SK-N-MC (cell line): ENCODE results near the gene H2AZ2.
"Not testable (repeated sequence)": the region's sequence is repeated elsewhere in the genome, so short reads cannot be mapped to it uniquely, and the experiment has no call there.

Experiments
- DNase-seq: peaks from one replicate; pipeline ENCODE4 v3.0.0-alpha.2; 2011; ENCODE audit warnings: low read depth, low spot score
- H3K27ac ChIP-seq: fragments of 200-600 bp; sonication (generic); 2 replicates; pipeline ENCODE4 v1.5.1; 2016; ENCODE audit warnings: mixed run types
- H3K36me3 ChIP-seq: fragments of 200-600 bp; sonication (generic); 2 replicates; pipeline ENCODE4 v1.6.1; 2017; ENCODE audit warnings: antibody characterized with exemption, low read length, mixed read lengths; ENCODE audit not compliant: insufficient read depth
- H3K4me3 ChIP-seq: fragments of 200-600 bp; sonication (generic); 2 replicates; pipeline ENCODE4 v1.5.1; 2016
- H3K9ac ChIP-seq: fragments of 200-600 bp; sonication (generic); 2 replicates; pipeline ENCODE4 v1.8.0; 2017; ENCODE audit warnings: mixed run types, mixed read lengths; ENCODE audit not compliant: insufficient read length
- H3K9me3 ChIP-seq: fragments of 200-600 bp; sonication (generic); 2 replicates; pipeline ENCODE4 v1.6.1; 2017; ENCODE audit warnings: low read depth, mild to moderate bottlenecking, antibody characterized with exemption, low read length, moderate library complexity, mixed read lengths
- EZH2 ChIP-seq: fragments of 200-600 bp; sonication (generic); IDR thresholded peaks from one replicate; pipeline ENCODE4 v1.6.1; 2017; ENCODE audit warnings: antibody characterized with exemption
- FOXP2 ChIP-seq: optimal IDR thresholded peaks from 2 replicates; pipeline ENCODE3; 2011; ENCODE audit warnings: mild to moderate bottlenecking, moderate library complexity; ENCODE audit not compliant: insufficient read depth; ENCODE audit errors: extremely low read length, control extremely low read depth
- POLR2AphosphoS5 ChIP-seq: IDR thresholded peaks from 2 replicates; pipeline ENCODE4 v1.6.1; 2012; ENCODE audit warnings: mild to moderate bottlenecking, low read depth, low read length, borderline replicate concordance

The H2AZ2 gene

GRCh38 chr7:44805950-44806349, 41.9 kb downstream of the H2AZ2 start:
- no peak for DNase-seq
- H3K9ac ChIP-seq, result no peak overlapping the region
- peak overlapping the region; percentile 74 for H3K27ac ChIP-seq
- H3K4me3 ChIP-seq, result no peak overlapping the region
- TF ChIP-seq FOXP2 (no peak), EZH2 (no peak), POLR2AphosphoS5 (no peak)
- H3K36me3 ChIP-seq, result peaks cover 28% of the 10 kb centered on the region
- no peaks in the 10 kb centered on the region for H3K9me3 ChIP-seq

- H3K9me3 ChIP-seq, H3K27ac ChIP-seq, H3K9ac ChIP-seq, H3K4me3 ChIP-seq, DNase-seq: not testable (repeated sequence)
- TF ChIP-seq POLR2AphosphoS5, result peak; percentile 9; the same call in 1 of the 2 replicates
- H3K36me3 ChIP-seq, result peaks cover 48% of the 10 kb centered on the region
Measured at GRCh38 chr7:44803828-44804519, 43.9 kb downstream of the H2AZ2 start.

- TF ChIP-seq POLR2AphosphoS5, result no peak; the same call in 1 of the 2 replicates
- peak overlapping the region; percentile 39 for H3K27ac ChIP-seq
Measured at GRCh38 chr7:44802418-44803025, 45.4 kb downstream of the H2AZ2 start.

GRCh38 chr7:44801890-44802289, 46.0 kb downstream of the H2AZ2 start:
- Histone ChIP-seq H3K27ac (peak overlapping the region; percentile 39; the same call in 1 of the 2 replicates), H3K4me3 (no peak overlapping the region), H3K36me3 (peaks cover 66% of the 10 kb centered on the region), H3K9ac (no peak overlapping the region), H3K9me3 (no peaks in the 10 kb centered on the region)
- DNase-seq, result no peak
- TF ChIP-seq FOXP2 (no peak), EZH2 (no peak), POLR2AphosphoS5 (no peak)

More at GRCh38 chr7:44802418-44803025, 45.4 kb downstream of the H2AZ2 start:
- Histone ChIP-seq H3K36me3 (peaks cover 62% of the 10 kb centered on the region), H3K9me3 (no peaks in the 10 kb centered on the region), H3K9ac (no peak overlapping the region), H3K4me3 (no peak overlapping the region)
- DNase-seq, result no peak

- Histone ChIP-seq H3K36me3 (peaks cover 66% of the 10 kb centered on the region), H3K9me3 (no peaks in the 10 kb centered on the region), H3K4me3 (no peak overlapping the region), H3K9ac (no peak overlapping the region), H3K27ac (peak overlapping the region; percentile 57)
- TF ChIP-seq POLR2AphosphoS5, result no peak
- TF ChIP-seq EZH2, result no peak
- no peak for TF ChIP-seq FOXP2
- no peak for DNase-seq
Measured at GRCh38 chr7:44799939-44800338, 47.9 kb downstream of the H2AZ2 start.

- no peak for DNase-seq
- TF ChIP-seq EZH2 (no peak), FOXP2 (no peak), POLR2AphosphoS5 (no peak)
- Histone ChIP-seq H3K9ac (peak overlapping the region; percentile 94), H3K4me3 (peak overlapping the region; percentile 81), H3K36me3 (peaks cover 66% of the 10 kb centered on the region), H3K9me3 (no peaks in the 10 kb centered on the region), H3K27ac (peak overlapping the region; percentile 54)
Measured at GRCh38 chr7:44798649-44799305, 49.1 kb downstream of the H2AZ2 start.

- peaks cover 54% of the 10 kb centered on the region for H3K36me3 ChIP-seq
Measured at GRCh38 chr7:44797329-44798258, 50.3 kb downstream of the H2AZ2 start.

More at GRCh38 chr7:44797329-44798258, 50.3 kb downstream of the H2AZ2 start:
- Histone ChIP-seq H3K4me3 (peak overlapping the region; percentile 81), H3K9ac (peak overlapping the region; percentile 94), H3K9me3 (no peaks in the 10 kb centered on the region), H3K27ac (peak overlapping the region; percentile 85)
- TF ChIP-seq POLR2AphosphoS5 (peak; percentile 73), FOXP2 (no peak)
- DNase-seq, result no peak
